NCI-H345 (cell line): ENCODE results near the gene SIGLEC10.

Experiments
- DNase-seq: peaks from one replicate; lab custom pipeline; 2025; lab: John Stamatoyannopoulos, UW

SIGLEC10 gene

GRCh38 chr19:51365965-51366388 lies 51.5 kb downstream of the SIGLEC10 start, which contains the start of gene ETFB:
Gene ETFB, minus strand, starts transcription at chr19:51366388. Its CDS starts 62 bp downstream, at chr19:51366326.
- DNase-seq: no peak

DNA sequence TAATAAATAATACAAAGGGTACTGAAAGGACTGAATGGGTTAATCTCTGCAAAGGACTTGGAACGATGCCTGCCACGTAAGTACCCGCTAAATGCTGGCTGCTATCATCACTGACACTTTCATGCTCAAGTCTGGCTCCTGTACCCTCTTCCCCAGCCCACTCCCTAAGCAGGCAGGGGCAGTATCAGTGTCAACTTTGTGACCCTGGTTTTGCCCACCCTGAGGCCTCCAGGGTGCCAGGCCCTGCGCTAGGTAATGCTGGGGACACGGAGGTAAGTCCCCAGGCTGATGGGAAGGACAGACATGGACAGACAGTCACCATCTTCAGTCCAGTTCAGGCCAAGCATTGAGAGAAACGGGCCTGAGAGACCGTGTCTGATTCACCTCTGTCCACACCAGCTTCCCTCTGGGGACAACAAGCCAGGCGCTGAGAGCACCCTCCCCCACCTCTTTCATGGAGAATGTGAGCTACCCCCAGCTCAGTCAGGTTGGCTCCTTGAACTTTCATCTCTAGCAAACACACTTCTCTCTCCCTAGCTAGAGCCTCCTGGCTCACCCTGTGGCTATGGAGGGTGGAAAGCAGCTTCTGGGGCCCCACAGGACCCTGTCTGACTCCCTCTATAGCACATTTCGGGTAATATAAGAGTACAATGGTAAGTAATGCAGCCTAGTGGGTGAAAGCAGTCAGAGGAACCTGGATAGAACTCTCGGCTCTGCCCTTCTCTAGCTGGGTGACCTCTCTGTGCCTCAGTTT lies 52.1 kb downstream of the SIGLEC10 start:
- no peak for DNase-seq

GRCh38 chr19:51364200-51365106 lies 53.0 kb downstream of the SIGLEC10 start:
- DNase-seq: no peak

DNA sequence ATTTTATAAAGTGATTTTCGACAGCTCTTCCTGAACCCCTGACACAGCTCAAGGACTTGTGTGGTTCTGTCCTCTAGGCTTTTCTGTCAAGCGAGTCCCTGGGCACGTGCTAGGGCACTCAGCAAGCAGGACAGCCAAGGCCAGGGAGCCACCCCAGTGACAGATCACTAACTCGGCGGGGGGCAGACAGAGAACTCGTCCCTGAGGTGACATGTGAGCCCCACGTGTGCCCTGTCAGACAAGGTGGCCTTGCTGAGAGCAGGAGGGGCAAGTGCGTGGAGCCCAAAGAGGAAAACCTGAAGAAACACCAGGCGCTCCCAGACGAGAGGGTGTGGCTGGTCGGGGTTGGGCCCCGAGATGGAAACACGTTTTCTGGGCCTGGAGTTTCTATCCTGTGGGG lies 56.2 kb downstream of the SIGLEC10 start:
- no peak for DNase-seq
